HAP-1 (cell line): Measurements from ENCODE around the gene BRD7.

Experiments
- DNase-seq, 2 experiments: peaks; one replicate each; pipeline ENCODE4 v3.0.0-alpha.2; 2016 to 2020; ENCODE audit warnings: low spot score in 2 of 2
- H3K27me3 ChIP-seq: fragments of 250-450 bp; sonication (Bioruptor Pico); 2 replicates; pipeline ENCODE4 v1.5.1; 2020; ENCODE audit warnings: low read depth, mild to moderate bottlenecking, moderate library complexity
- H3K36me3 ChIP-seq: fragments of 250-450 bp; sonication (Bioruptor Pico); replicated peaks from 2 replicates; pipeline ENCODE4 v1.5.1; 2020; ENCODE audit warnings: mild to moderate bottlenecking
- H3K4me1 ChIP-seq: fragments of 250-450 bp; sonication (Bioruptor Pico); 2 replicates; pipeline ENCODE4 v1.5.1; 2020; ENCODE audit warnings: mild to moderate bottlenecking
- H3K4me3 ChIP-seq: fragments of 250-450 bp; sonication (Bioruptor Pico); 2 replicates; pipeline ENCODE4 v1.5.1; 2020; ENCODE audit warnings: mild to moderate bottlenecking, moderate library complexity
- H3K9me3 ChIP-seq: fragments of 250-450 bp; sonication (Bioruptor Pico); 2 replicates; pipeline ENCODE4 v1.5.1; 2020; ENCODE audit warnings: mild to moderate bottlenecking, moderate library complexity
- in situ Hi-C: fragments of 300-500 bp; cut with MboI; formaldehyde crosslinking; loops from 3 replicates; pipeline ENCODE4 v1.14.3; 2020; ENCODE audit warnings: low sequenced_read_pairs, inconsistent platforms, mixed read lengths

BRD7 gene

GRCh38 chr16:50266337-50267091 lies 102.3 kb downstream of the BRD7 start, which contains the start of gene ADCY7:
ADCY7 (plus strand) TSS chr16:50266551; CDS start chr16:50288180, 21,629 bp downstream.
- no peak for DNase-seq
- in situ Hi-C loops = no loop called here
- H3K4me1 ChIP-seq = no peaks in the 10 kb centered on the region; the same call in 1 of the 2 replicates
- no peaks in the 10 kb centered on the region for H3K9me3 ChIP-seq
- 0 out of 2 replicates have a peak, but pooled peaks cover 5% of the 10 kb centered on the region for H3K36me3 ChIP-seq
- H3K27me3 ChIP-seq = no peaks in the 10 kb centered on the region
- no peak within 1 kb of the TSS for H3K4me3 ChIP-seq
